Endothelial cell of umbilical vein (primary cell): Measurements from ENCODE around the gene FHOD3. TPM values are rescaled to one million over a fixed set of nuclear protein-coding genes. Genes with fewer than 3 reads are reported as not detected.
A peak's percentile ranks its signal among the peaks of the same experiment; 100 is the strongest.

Experiments used
- BruUV-seq: library from RNA; stranded (reverse); fragments of 400-500 nt; replicated peaks from 2 replicates; lab custom pipeline; 2021; lab: Mats Ljungman, UMichigan
- CTCF ChIA-PET: fragments of 300-600, 350-600 bp; sonication (Branson Sonifier 250); formaldehyde crosslinking; loops from one replicate; lab custom pipeline; 2021; ENCODE audit warnings: antibody characterized with exemption, inconsistent platforms; lab: Charles Lee
- POLR2A ChIA-PET: fragments of 300-600, 350-600 bp; sonication (Branson Sonifier 250); formaldehyde crosslinking; loops from one replicate; lab custom pipeline; 2021; ENCODE audit warnings: antibody characterized with exemption, inconsistent platforms; lab: Charles Lee
- DNase-seq: peaks from one replicate; pipeline ENCODE4 v3.0.0-alpha.2; 2011; ENCODE audit warnings: low read depth, low spot score
- FAIRE-seq: peaks from 2 replicates; lab custom pipeline; 2011; peaks lifted over from hg19 to GRCh38; lab: Jason Lieb, UNC
- H2AFZ ChIP-seq: 2 replicates; pipeline ENCODE4 v1.6.0; 2012; ENCODE audit warnings: low read depth, low read length, control low read depth, inconsistent platforms
- H3K27ac ChIP-seq: 2 replicates; pipeline ENCODE4 v1.5.1; 2011; ENCODE audit warnings: low read depth, mild to moderate bottlenecking, control low read depth, low read length, moderate library complexity; ENCODE audit not compliant: insufficient read depth
- H3K27me3 ChIP-seq, 2 experiments: 2 replicates each; pipeline versions ENCODE4 v1.6.0 to v1.6.1; 2011; ENCODE audit warnings: low read length in 2 of 2, mixed read lengths in 1 of 2; ENCODE audit not compliant: control insufficient read depth in 2 of 2, insufficient read depth in 2 of 2
- H3K36me3 ChIP-seq, 2 experiments: 2 replicates in 1 of 2; 3 replicates in 1 of 2; pipeline ENCODE4 v1.5.1; 2011; ENCODE audit warnings: low read length in 2 of 2, mild to moderate bottlenecking in 1 of 2, moderate library complexity in 1 of 2; ENCODE audit not compliant: control insufficient read depth in 2 of 2, insufficient read depth in 2 of 2; ENCODE audit errors: extremely low read depth in 1 of 2
- H3K4me1 ChIP-seq: 3 replicates; pipeline ENCODE4 v1.5.1; 2011; ENCODE audit warnings: mild to moderate bottlenecking, low read length; ENCODE audit not compliant: control insufficient read depth, insufficient read depth; ENCODE audit errors: extremely low read depth
- H3K4me2 ChIP-seq: 2 replicates; pipeline ENCODE4 v1.6.1; 2011; ENCODE audit warnings: low read length, control low read depth, mixed read lengths; ENCODE audit not compliant: insufficient read depth
- H3K4me3 ChIP-seq, 3 experiments: fragments of 200-600 bp in 1 of 3; sonication (generic), shearing (Covaris generic) in 1 of 3; replicated peaks in 1 of 3; 2 replicates each; pipeline ENCODE4 v1.5.1; 2011 to 2016; ENCODE audit warnings: control low read depth in 3 of 3, low read length in 3 of 3, mild to moderate bottlenecking in 2 of 3, inconsistent platforms in 1 of 3, low read depth in 1 of 3, moderate library complexity in 1 of 3; ENCODE audit not compliant: insufficient read depth in 1 of 3
- H3K79me2 ChIP-seq: 2 replicates; pipeline ENCODE4 v1.6.0; 2012; ENCODE audit warnings: low read length, inconsistent platforms; ENCODE audit not compliant: control insufficient read depth, insufficient read depth
- H3K9ac ChIP-seq: replicated peaks from 2 replicates; pipeline ENCODE3; 2011; ENCODE audit warnings: low read length, control low read depth; ENCODE audit not compliant: insufficient read depth; ENCODE audit errors: extremely low read depth
- H3K9me1 ChIP-seq: replicated peaks from 3 replicates; pipeline ENCODE4 v1.6.0; 2011; ENCODE audit warnings: mild to moderate bottlenecking, low read length; ENCODE audit not compliant: control insufficient read depth, insufficient read depth; ENCODE audit errors: extremely low read depth
- H3K9me3 ChIP-seq: replicated peaks from 2 replicates; pipeline ENCODE4 v1.5.1; 2012; ENCODE audit warnings: low read length, inconsistent platforms; ENCODE audit not compliant: control insufficient read depth, insufficient read depth
- H4K20me1 ChIP-seq: replicated peaks from 2 replicates; pipeline ENCODE3; 2011; ENCODE audit warnings: mild to moderate bottlenecking, low read length; ENCODE audit not compliant: control insufficient read depth, insufficient read depth; ENCODE audit errors: extremely low read depth
- CTCF ChIP-seq, 2 donors: IDR thresholded peaks; 1 replicate in 1 of 2; 2 replicates in 1 of 2; pipeline ENCODE4 v1.5.1; 2011; ENCODE audit warnings: low read length in 2 of 2, mild to moderate bottlenecking in 2 of 2, moderate library complexity in 2 of 2, control low read depth in 1 of 2, inconsistent platforms in 1 of 2, low read depth in 1 of 2; ENCODE audit not compliant: insufficient read depth in 1 of 2; ENCODE audit errors: extremely low read depth in 1 of 2
- EZH2 ChIP-seq: IDR thresholded peaks from 2 replicates; pipeline ENCODE4 v1.6.1; 2012; ENCODE audit warnings: borderline replicate concordance, low read depth, mild to moderate bottlenecking, moderate library complexity, low read length, inconsistent platforms; ENCODE audit not compliant: severe bottlenecking
- GATA2 ChIP-seq: IDR thresholded peaks from 2 replicates; pipeline ENCODE4 v1.7.0; 2011; ENCODE audit warnings: low read depth, mild to moderate bottlenecking, moderate library complexity, mixed read lengths, low read length; ENCODE audit not compliant: insufficient read length, insufficient read depth
- MAX ChIP-seq: IDR thresholded peaks from 2 replicates; pipeline ENCODE4 v1.6.1; 2011; ENCODE audit not compliant: insufficient read depth, insufficient read length
- MYC ChIP-seq: IDR thresholded peaks from one replicate; pipeline ENCODE4 v1.6.1; 2011; ENCODE audit warnings: mild to moderate bottlenecking, low read depth, low read length
- POLR2A ChIP-seq: IDR thresholded peaks from 2 replicates; pipeline ENCODE4 v1.6.1; 2012; ENCODE audit warnings: low read depth, mild to moderate bottlenecking, control low read depth, low read length
- POLR2AphosphoS5 ChIP-seq: IDR thresholded peaks from 2 replicates; pipeline ENCODE4 v1.6.1; 2012; ENCODE audit warnings: low read depth, mild to moderate bottlenecking, control low read depth, low read length, moderate library complexity; ENCODE audit not compliant: insufficient read depth
- dilution Hi-C: fragments of 300-500 bp; cut with MboI; formaldehyde crosslinking; loops from one replicate; pipeline ENCODE4 v1.15.0; 2019; ENCODE audit warnings: low sequenced_read_pairs; ENCODE audit not compliant: extremely low pct_ligation_motif_present
- intact Hi-C: fragments of 100-400 bp; cut with micrococcal nuclease; formaldehyde crosslinking; loops from one replicate; pipeline ENCODE4 v1.10.0; 2022
- polyA plus RNA-seq, 4 experiments: library from polyadenylated mRNA; depleted of rRNA in 3 of 4; stranded (reverse) in 3 of 4; unstranded in 1 of 4; fragments of >200 nt; gene quantifications; 2 replicates each; pipeline versions ENCODE4 v1.2.1 to v1.2.3, GENCODE V29; 2011 to 2012; ENCODE audit warnings: missing spikeins in 1 of 4
- total RNA-seq: library from RNA; stranded (reverse); gene quantifications from 2 replicates; pipeline ENCODE4 v1.2.3, GENCODE V29; 2021

FHOD3 gene
- total and polyA plus RNA-seq, 2 donors (not counting 3 experiments of a cell fraction or from before 2014, with no cell fraction given): 0.06 to 1.5 TPM

- H3K79me2 ChIP-seq: no peaks in the 10 kb centered on the region
- no peak overlapping the region for H3K27ac ChIP-seq
- no peak overlapping the region for H3K4me2 ChIP-seq
- CTCF ChIA-PET: interaction anchor here (0.6 to 11.3 kb wide), 54 partner anchors 10 to 929 kb away, joined by 3 to 386 read pairs (median 5); partner anchors contain the start of genes ELP2, FHOD3, MOCOS and RMP24
- no peaks in the 10 kb centered on the region for H3K4me1 ChIP-seq
- intact Hi-C loops (loop anchor here (1.0 to 10.0 kb wide), 3 partner anchors 188 to 529 kb away; no protein-coding TSS in a partner anchor), dilution Hi-C loops (no loop called here)
- no peaks in the 10 kb centered on the region for H3K9me1 ChIP-seq
- H4K20me1 ChIP-seq: no peaks in the 10 kb centered on the region
- no peak overlapping the region for H2AFZ ChIP-seq
- H3K9me3 ChIP-seq: no peaks in the 10 kb centered on the region
- DNase-seq (no peak), FAIRE-seq (no peak)
- H3K27me3 ChIP-seq: peaks cover 6 to 24% of the 10 kb centered on the region in 2 experiments
- BruUV-seq: no TSS peak
- no peak overlapping the region for H3K4me3 ChIP-seq
- POLR2A ChIA-PET: no interaction called here
- no peak overlapping the region for H3K9ac ChIP-seq
- TF ChIP-seq MAX (no peak), POLR2A (no peak), POLR2AphosphoS5 (no peak), MYC (no peak), EZH2 (no peak), GATA2 (no peak)
- no peaks in the 10 kb centered on the region for H3K36me3 ChIP-seq
Measured at GRCh38 chr18:36284268-36284667, 13.2 kb upstream of the FHOD3 start.

GRCh38 chr18:36284671-36285295 lies 12.7 kb upstream of the FHOD3 start:
- H3K79me2 ChIP-seq: no peaks in the 10 kb centered on the region
- H4K20me1 ChIP-seq: no peaks in the 10 kb centered on the region
- intact Hi-C loops: loop anchor here (1.0 to 10.0 kb wide), 3 partner anchors 188 to 530 kb away; no protein-coding TSS in a partner anchor
- H3K27me3 ChIP-seq: peaks cover 6 to 19% of the 10 kb centered on the region in 2 experiments
- ChIA-PET POLR2A (no interaction called here), CTCF (interaction anchor here (0.6 to 11.3 kb wide), 54 partner anchors 10 to 930 kb away, joined by 3 to 386 read pairs (median 5); partner anchors contain the start of genes ELP2, FHOD3, MOCOS and RMP24)
- DNase-seq (peak; percentile 71), FAIRE-seq (peak; percentile 91)
- no TSS peak for BruUV-seq
- no peaks in the 10 kb centered on the region for H3K4me1 ChIP-seq
- H3K36me3 ChIP-seq: no peaks in the 10 kb centered on the region
- dilution Hi-C loops: no loop called here
- H3K9me3 ChIP-seq: no peaks in the 10 kb centered on the region
- H3K27ac ChIP-seq: no peak overlapping the region
- no peak for TF ChIP-seq MAX
- TF ChIP-seq CTCF (IDR thresholded peaks at IDR 0.05; ENCODE audit: extremely low read depth in 1 of 2, insufficient read depth in 1 of 2, low read depth in 1 of 2, low read length in 2 of 2): peak; percentile 63 to 65
- H3K9ac ChIP-seq: no peak overlapping the region
- no peak overlapping the region for H3K4me3 ChIP-seq
- no peak overlapping the region for H3K4me2 ChIP-seq
- no peaks in the 10 kb centered on the region for H3K9me1 ChIP-seq
- H2AFZ ChIP-seq: no peak overlapping the region
